Small intestine (tissue), 7 donors: Measurements from ENCODE around the gene MAN1B1. TPM values are rescaled to one million over a fixed set of nuclear protein-coding genes. Genes with fewer than 3 reads are reported as not detected.

Experiments
- DNase-seq, 2 donors: peaks; one replicate each; pipeline versions ENCODE4 v3.0.0 to v3.0.0-alpha.2; 2013
- FAIRE-seq: peaks from 2 replicates; lab custom pipeline; 2012; peaks lifted over from hg19 to GRCh38; lab: Jason Lieb, UNC
- H3K27ac ChIP-seq, 3 donors: one replicate each; pipeline ENCODE4 v1.5.1; 2013; ENCODE audit warnings: low read length in 2 of 3, mild to moderate bottlenecking in 2 of 3, control low read depth in 1 of 3, inconsistent platforms in 1 of 3, low read depth in 1 of 3, moderate library complexity in 1 of 3
- H3K27me3 ChIP-seq, 3 donors: one replicate each; pipeline ENCODE4 v1.6.1; 2013; ENCODE audit warnings: low read length in 3 of 3, inconsistent platforms in 1 of 3; ENCODE audit not compliant: control insufficient read depth in 3 of 3, insufficient read depth in 3 of 3
- H3K36me3 ChIP-seq, 3 donors: one replicate each; pipeline ENCODE4 v1.6.1; 2013; ENCODE audit warnings: low read length in 3 of 3, inconsistent platforms in 1 of 3, low read depth in 1 of 3, mild to moderate bottlenecking in 1 of 3, moderate library complexity in 1 of 3; ENCODE audit not compliant: control insufficient read depth in 3 of 3, insufficient read depth in 2 of 3
- H3K4me1 ChIP-seq, 3 donors: one replicate each; pipeline ENCODE4 v1.6.1; 2013; ENCODE audit warnings: low read length in 2 of 3, inconsistent platforms in 1 of 3, low read depth in 1 of 3, mild to moderate bottlenecking in 1 of 3, moderate library complexity in 1 of 3; ENCODE audit not compliant: control insufficient read depth in 3 of 3, insufficient read depth in 2 of 3
- H3K4me3 ChIP-seq, 3 donors: one replicate each; pipeline ENCODE4 v1.5.1; 2013; ENCODE audit warnings: low read length in 3 of 3, control low read depth in 1 of 3, inconsistent platforms in 1 of 3, low read depth in 1 of 3, mild to moderate bottlenecking in 1 of 3, moderate library complexity in 1 of 3
- H3K9me3 ChIP-seq, 2 donors: one replicate each; pipeline ENCODE4 v1.6.1; 2013; ENCODE audit warnings: low read depth in 1 of 2, low read length in 1 of 2; ENCODE audit not compliant: control insufficient read depth in 2 of 2, insufficient read depth in 1 of 2
- WGBS, 3 donors: extraction: QIAGEN DNeasy Blood & Tissue Kit; methylation state at CpG; one replicate each; pipeline ENCODE4 v1.1.7; 2013; 5-methylcytosine and 5-hydroxymethylcytosine counted together
- polyA plus RNA-seq, 4 donors: library from polyadenylated mRNA; stranded (reverse) in 3 of 4; unstranded in 1 of 4; fragments of 200-250 nt in 3 of 4; fragments of 120-200 nt in 1 of 4; gene quantifications; one replicate each; pipeline versions ENCODE4 v1.2.1 to v1.2.3, GENCODE V29; 2013
- donor health status: healthy with polysubstance abuse.
- donor health status: control.
- donor health status: control.
- donor health status: Bipolar disorder and iron deficiency.
- donor health status: healthy.

MAN1B1 gene
- polyA plus RNA-seq, 4 donors, result 40.3 to 69.4 (median 42.5) TPM

GRCh38 chr9:137141976-137142936 lies 55.5 kb downstream of the MAN1B1 start:
- DNase-seq (no peak), FAIRE-seq (no peak)
- Histone ChIP-seq H3K4me3 (no peak overlapping the region), H3K27ac (no peak overlapping the region), H3K36me3 (no peaks in the 10 kb centered on the region), H3K9me3 (no peaks in the 10 kb centered on the region), H3K27me3 (peaks cover 10 to 72% (median 23%) of the 10 kb centered on the region in 3 donors), H3K4me1 (no peaks in the 10 kb centered on the region)
- 64 to 77% (median 70%) methylated on average over 24 of the region's 24 CpGs for WGBS, 3 donors

DNA sequence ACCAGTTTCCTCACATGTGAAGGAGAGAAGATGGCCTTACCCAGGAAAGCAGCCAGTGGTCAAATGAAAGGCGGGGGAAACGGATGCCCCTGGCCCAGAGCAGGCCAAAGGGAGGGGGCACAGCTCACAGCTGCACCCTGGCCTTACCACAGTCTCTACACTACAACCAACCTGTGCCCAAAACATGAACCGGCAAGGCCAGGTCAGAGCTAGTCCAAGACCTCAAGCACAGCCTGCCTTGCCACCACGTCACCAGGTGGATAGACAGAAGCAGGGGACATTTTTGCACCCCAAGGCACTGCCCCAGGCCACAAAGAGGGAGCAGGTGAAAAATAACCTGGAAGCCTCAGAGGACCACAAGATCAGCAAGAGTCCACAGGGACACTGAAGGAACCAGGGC lies 56.7 kb downstream of the MAN1B1 start:
- Histone ChIP-seq H3K27ac (no peak overlapping the region), H3K4me3 (no peak overlapping the region), H3K9me3 (no peaks in the 10 kb centered on the region), H3K36me3 (no peaks in the 10 kb centered on the region), H3K27me3 (peaks cover 10 to 70% (median 26%) of the 10 kb centered on the region in 3 donors), H3K4me1 (no peaks in the 10 kb centered on the region)
- DNase-seq (no peak), FAIRE-seq (no peak)
- 56 to 77% (median 70%) methylated on average over 4 of the region's 4 CpGs for WGBS, 3 donors

- DNase-seq (no peak), FAIRE-seq (no peak)
- peaks cover 0 to 62% (median 8%) of the 10 kb centered on the region in 3 donors for H3K27me3 ChIP-seq
- H3K4me3 ChIP-seq, result no peak overlapping the region
- WGBS, 3 donors, result 50 to 54% (median 51%) methylated on average over 40 to 49 of the region's 49 CpGs
- no peaks in the 10 kb centered on the region for H3K9me3 ChIP-seq
- H3K27ac ChIP-seq, result no peak overlapping the region
- no peaks in the 10 kb centered on the region for H3K4me1 ChIP-seq
- no peaks in the 10 kb centered on the region for H3K36me3 ChIP-seq
These were observed 59.1 kb downstream of the MAN1B1 start for GRCh38 chr9:137145731-137146526.

- H3K27ac ChIP-seq, result no peak overlapping the region
- H3K36me3 ChIP-seq, result no peaks in the 10 kb centered on the region
- peaks cover 0 to 56% (median 8%) of the 10 kb centered on the region in 3 donors for H3K27me3 ChIP-seq
- H3K9me3 ChIP-seq, result peaks cover 0 to 2% of the 10 kb centered on the region in 2 donors
- FAIRE-seq (no peak), DNase-seq (no peak)
- H3K4me3 ChIP-seq, result no peak overlapping the region
- no peaks in the 10 kb centered on the region for H3K4me1 ChIP-seq
- 56 to 60% (median 59%) methylated on average over 9 of the region's 9 CpGs for WGBS, 3 donors
These were observed 59.7 kb downstream of the MAN1B1 start for GRCh38 chr9:137146527-137146918.

GRCh38 chr9:137147091-137147792 lies 60.5 kb downstream of the MAN1B1 start:
- Histone ChIP-seq H3K4me3 (no peak overlapping the region), H3K27me3 (peaks cover 0 to 51% (median 8%) of the 10 kb centered on the region in 3 donors), H3K36me3 (no peaks in the 10 kb centered on the region), H3K27ac (no peak overlapping the region), H3K4me1 (no peaks in the 10 kb centered on the region), H3K9me3 (peaks cover 0 to 2% of the 10 kb centered on the region in 2 donors)
- FAIRE-seq (no peak), DNase-seq (no peak)
- WGBS, 3 donors, result 67 to 82% (median 68%) methylated on average over 23 to 26 of the region's 26 CpGs

DNA sequence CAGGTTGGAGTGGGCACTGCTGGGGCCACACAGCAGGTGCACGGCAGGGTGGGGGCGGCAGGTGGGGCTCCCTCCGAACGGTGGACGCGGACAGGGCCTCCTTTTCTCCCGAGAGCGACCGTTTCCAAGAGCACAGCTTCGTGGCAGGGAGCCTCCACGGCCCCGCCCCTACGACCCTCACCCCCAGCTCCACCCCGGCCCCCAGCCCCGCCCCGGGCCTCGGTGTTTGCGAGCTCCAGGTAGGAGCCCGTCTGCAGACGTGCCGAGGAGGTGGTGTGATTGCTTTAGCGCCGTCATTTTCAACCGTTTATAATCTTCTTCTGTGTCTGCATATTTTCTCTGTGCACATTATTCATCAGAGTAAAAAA lies 61.0 kb downstream of the MAN1B1 start:
- DNase-seq (no peak), FAIRE-seq (no peak)
- Histone ChIP-seq H3K4me1 (no peaks in the 10 kb centered on the region), H3K36me3 (no peaks in the 10 kb centered on the region), H3K4me3 (no peak overlapping the region), H3K27me3 (peaks cover 0 to 47% (median 8%) of the 10 kb centered on the region in 3 donors), H3K27ac (no peak overlapping the region), H3K9me3 (peaks cover 0 to 2% of the 10 kb centered on the region in 2 donors)
- WGBS, 3 donors, result 15 to 29% (median 20%) methylated on average over 12 to 24 of the region's 24 CpGs

DNA sequence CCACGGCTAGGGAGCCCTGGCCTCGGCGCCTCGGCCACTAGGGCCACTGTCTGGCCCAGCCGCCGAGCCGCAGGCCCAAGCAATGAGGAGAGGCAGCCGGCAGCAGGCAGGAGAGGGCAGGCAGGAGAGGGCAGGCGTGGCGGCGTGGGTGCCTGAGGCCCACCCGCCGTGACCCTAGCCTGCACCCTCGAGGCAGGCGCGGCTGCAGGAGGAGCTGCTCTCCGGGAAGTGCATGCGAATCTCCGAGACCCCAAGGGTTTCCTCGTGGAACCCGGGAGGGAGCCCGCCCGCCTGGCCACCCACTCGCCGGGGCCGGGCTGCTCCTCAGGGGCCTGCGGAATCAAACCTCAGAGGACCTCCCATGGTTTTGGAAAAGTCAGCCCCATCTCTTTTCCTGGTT lies 61.5 kb downstream of the MAN1B1 start:
- H3K27ac ChIP-seq, result no peak overlapping the region
- no peak overlapping the region for H3K4me3 ChIP-seq
- WGBS, 3 donors, result 72 to 76% (median 75%) methylated on average over 24 to 27 of the region's 27 CpGs
- H3K9me3 ChIP-seq, result peaks cover 0 to 2% of the 10 kb centered on the region in 2 donors
- no peaks in the 10 kb centered on the region for H3K4me1 ChIP-seq
- peaks cover 0 to 42% (median 8%) of the 10 kb centered on the region in 3 donors for H3K27me3 ChIP-seq
- DNase-seq (no peak), FAIRE-seq (no peak)
- no peaks in the 10 kb centered on the region for H3K36me3 ChIP-seq

- WGBS, 3 donors, result 81 to 86% (median 85%) methylated on average over 18 to 19 of the region's 19 CpGs
- no peak for DNase-seq
- FAIRE-seq, result no peak
These were observed 61.9 kb downstream of the MAN1B1 start for GRCh38 chr9:137148661-137149060.

More at GRCh38 chr9:137148661-137149060, 61.9 kb downstream of the MAN1B1 start:
- Histone ChIP-seq H3K36me3 (no peaks in the 10 kb centered on the region), H3K27ac (no peak overlapping the region), H3K9me3 (peaks cover 0 to 2% of the 10 kb centered on the region in 2 donors), H3K4me3 (no peak overlapping the region), H3K4me1 (no peaks in the 10 kb centered on the region), H3K27me3 (peaks cover 0 to 38% (median 8%) of the 10 kb centered on the region in 3 donors)
